GM13976 (cell line): Measurements from ENCODE around the gene SPATA16.

ENCODE experiments used
- DNase-seq: peaks from one replicate; pipeline ENCODE4 v3.0.0; 2012; ENCODE audit warnings: low spot score
- CTCF ChIP-seq: IDR thresholded peaks from 2 replicates; pipeline ENCODE4 v1.5.1; 2012; ENCODE audit warnings: borderline replicate concordance, mild to moderate bottlenecking; ENCODE audit not compliant: insufficient read depth; ENCODE audit errors: extremely low read depth, missing control alignments, control extremely low read depth
- in situ Hi-C: fragments of 300-500 bp; cut with MboI; formaldehyde crosslinking; loops from one replicate; pipeline ENCODE4 v1.12.0; 2022; ENCODE audit warnings: low sequenced_read_pairs, mixed read lengths, inconsistent platforms; ENCODE audit not compliant: unreplicated experiment

The SPATA16 gene

GRCh38 chr3:172958565-172958964 is 182.5 kb downstream of the SPATA16 start:
- TF ChIP-seq CTCF: no peak
- no peak for DNase-seq
- in situ Hi-C loops: no loop called here

- no peak for TF ChIP-seq CTCF
- DNase-seq: no peak
- in situ Hi-C loops: no loop called here
Observed at GRCh38 chr3:172953571-172953970, 187.5 kb downstream of the SPATA16 start.

GRCh38 chr3:172951511-172951910 is 189.5 kb downstream of the SPATA16 start:
- in situ Hi-C loops: no loop called here
- TF ChIP-seq CTCF: no peak

GRCh38 chr3:172946061-172946460 is 195.0 kb downstream of the SPATA16 start:
- DNase-seq: no peak
- in situ Hi-C loops: no loop called here
- TF ChIP-seq CTCF: no peak

More at GRCh38 chr3:172951511-172951910, 189.5 kb downstream of the SPATA16 start:
- no peak for DNase-seq

GRCh38 chr3:172939651-172940293 is 201.3 kb downstream of the SPATA16 start:
- in situ Hi-C loops: no loop called here
- no peak for DNase-seq
- TF ChIP-seq CTCF: no peak

GRCh38 chr3:172938788-172939187 is 202.2 kb downstream of the SPATA16 start:
- no peak for DNase-seq
- in situ Hi-C loops: no loop called here
- no peak for TF ChIP-seq CTCF

GRCh38 chr3:172931746-172932285 is 209.2 kb downstream of the SPATA16 start:
- TF ChIP-seq CTCF: no peak
- in situ Hi-C loops: no loop called here
- no peak for DNase-seq
